HPDE6-E6E7 (cell line): ENCODE results near the gene GPD1.

ENCODE experiments used
- DNase-seq: peaks from one replicate; pipeline ENCODE4 v3.0.0; 2011; ENCODE audit warnings: missing footprints; ENCODE audit errors: extremely low spot score

GPD1 gene

GRCh38 chr12:50101663-50102062 is 2.1 kb upstream of the GPD1 start:
- no peak for DNase-seq

DNA sequence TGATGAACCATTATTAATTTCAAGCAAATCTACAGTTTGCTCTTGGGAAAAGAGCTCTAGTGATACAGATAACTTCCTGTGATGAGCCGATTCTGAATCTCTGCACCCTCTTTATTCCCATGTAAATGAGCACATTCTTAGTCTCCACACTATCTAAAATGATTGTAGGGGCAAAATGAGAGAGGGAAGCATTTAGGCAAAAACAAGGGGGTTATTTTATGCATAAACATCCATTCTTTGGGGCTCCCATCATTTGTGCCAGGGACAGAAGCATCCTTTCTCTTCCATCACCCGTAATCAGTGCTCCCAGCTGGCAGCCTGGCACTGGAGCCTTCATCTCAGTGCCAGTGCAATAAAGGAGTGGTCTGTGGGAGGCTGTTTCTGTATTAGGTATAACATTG is 1.7 kb upstream of the GPD1 start:
- no peak for DNase-seq

GRCh38 chr12:50102646-50103309 is 1.0 kb upstream of the GPD1 start:
- DNase-seq = no peak

DNA sequence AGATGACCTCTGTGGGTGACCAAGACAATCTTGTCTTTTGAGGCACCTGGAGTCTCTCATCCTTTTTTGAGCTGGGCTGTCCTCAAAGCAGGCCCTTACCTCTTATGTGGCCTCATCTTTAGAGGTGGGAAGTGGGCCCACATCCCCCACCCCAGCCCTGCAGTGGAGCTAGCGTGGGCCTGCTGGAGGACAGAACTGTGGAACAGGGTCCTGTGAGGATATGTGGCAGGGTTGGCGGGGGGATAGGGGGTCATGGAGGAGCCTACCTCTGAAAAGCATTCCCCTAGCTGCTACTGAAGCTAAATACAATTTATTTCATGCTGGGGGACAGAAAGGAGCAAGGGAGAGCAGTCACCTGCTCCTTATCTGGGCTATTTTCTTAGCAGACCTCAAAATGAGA is 457 bp upstream of the GPD1 start:
- no peak for DNase-seq

GRCh38 chr12:50104417-50105366 is 884 bp downstream of the GPD1 start:
- DNase-seq = no peak

DNA sequence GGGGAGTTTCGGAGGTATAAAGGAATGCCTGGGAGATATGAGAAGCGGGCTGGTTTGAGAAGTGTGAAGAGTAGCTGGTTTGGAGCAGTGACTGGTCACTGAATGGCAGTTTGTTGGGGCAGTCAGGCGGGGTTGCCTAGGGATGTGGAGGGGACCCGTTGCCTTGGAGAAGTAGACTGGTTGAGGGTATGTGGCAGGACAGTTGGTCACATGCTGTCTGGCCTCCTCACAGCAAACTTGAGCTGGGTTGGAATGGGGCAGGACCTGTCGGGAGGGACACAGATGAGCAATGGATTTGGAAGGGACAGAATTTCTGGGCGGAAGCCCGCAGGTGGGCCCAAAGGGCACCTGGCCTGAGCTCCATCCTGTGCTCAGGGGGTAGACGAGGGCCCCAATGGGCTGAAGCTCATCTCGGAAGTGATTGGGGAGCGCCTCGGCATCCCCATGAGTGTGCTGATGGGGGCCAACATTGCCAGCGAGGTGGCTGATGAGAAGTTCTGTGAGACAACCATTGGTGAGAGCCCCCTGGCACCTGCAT is 2.2 kb downstream of the GPD1 start:
- no peak for DNase-seq

- DNase-seq = no peak
These were observed 3.1 kb downstream of the GPD1 start for GRCh38 chr12:50106907-50107306.

DNA sequence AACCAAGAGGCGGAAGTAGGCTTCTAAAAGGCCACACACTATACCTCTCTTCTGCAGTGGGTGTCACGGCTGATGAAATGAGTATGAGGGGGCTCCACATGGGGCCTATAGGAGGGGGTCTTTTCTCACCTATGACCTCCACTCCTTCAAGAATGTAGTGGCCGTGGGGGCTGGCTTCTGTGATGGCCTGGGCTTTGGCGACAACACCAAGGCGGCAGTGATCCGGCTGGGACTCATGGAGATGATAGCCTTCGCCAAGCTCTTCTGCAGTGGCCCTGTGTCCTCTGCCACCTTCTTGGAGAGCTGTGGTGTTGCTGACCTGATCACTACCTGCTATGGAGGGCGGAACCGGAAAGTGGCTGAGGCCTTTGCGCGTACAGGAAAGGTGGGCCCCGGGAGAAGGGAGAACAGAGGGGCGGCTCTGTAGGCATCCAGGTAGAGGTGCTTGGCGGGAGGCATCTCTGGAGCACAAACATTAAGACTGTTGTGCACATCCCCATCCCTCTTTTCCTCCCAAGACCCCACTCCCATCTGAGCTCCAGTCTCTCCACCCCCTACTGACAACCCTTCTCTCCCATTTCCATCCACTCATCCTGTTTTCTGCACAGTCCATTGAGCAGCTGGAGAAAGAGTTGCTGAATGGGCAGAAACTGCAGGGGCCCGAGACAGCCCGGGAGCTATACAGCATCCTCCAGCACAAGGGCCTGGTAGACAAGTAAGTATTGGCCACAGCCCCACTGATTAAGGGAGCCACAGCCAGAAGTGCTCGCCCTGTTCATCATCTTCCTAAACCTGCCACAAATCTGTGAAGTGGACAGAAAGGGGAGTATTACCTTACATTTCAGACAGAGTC is 3.8 kb downstream of the GPD1 start:
- no peak for DNase-seq

GRCh38 chr12:50109319-50109718 is 5.5 kb downstream of the GPD1 start:
- no peak for DNase-seq

DNA sequence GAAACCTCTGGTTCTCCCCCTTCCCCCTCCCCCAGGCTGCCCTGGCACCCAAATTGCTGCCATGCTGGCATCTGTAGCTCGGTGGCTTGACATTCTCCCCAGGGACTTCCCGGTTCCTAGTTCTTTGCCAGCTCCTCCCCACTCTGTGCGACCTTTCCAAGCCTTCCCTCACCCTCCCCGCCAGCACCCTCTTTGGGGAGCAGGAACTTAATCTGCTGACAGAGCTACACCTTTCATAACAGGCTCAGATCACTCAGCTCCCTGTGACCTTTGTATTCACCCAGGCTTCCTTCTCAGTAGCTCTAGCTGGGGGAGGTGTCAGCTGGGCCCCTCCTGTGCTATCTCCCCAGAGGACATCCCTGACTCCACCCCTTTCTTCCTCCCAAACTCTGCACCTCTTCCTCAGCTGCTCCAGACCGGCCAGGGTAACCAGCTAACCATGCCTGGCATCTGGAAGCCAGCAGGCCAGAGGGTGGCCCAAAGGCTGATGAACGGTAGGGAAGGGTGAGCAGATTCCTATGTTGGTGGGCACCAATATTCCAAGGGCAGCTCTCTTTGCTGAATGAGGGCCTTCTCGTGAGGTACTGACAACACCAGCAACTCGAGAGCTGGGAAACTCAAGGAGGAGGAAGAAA is 6.4 kb downstream of the GPD1 start:
- DNase-seq = no peak

DNA sequence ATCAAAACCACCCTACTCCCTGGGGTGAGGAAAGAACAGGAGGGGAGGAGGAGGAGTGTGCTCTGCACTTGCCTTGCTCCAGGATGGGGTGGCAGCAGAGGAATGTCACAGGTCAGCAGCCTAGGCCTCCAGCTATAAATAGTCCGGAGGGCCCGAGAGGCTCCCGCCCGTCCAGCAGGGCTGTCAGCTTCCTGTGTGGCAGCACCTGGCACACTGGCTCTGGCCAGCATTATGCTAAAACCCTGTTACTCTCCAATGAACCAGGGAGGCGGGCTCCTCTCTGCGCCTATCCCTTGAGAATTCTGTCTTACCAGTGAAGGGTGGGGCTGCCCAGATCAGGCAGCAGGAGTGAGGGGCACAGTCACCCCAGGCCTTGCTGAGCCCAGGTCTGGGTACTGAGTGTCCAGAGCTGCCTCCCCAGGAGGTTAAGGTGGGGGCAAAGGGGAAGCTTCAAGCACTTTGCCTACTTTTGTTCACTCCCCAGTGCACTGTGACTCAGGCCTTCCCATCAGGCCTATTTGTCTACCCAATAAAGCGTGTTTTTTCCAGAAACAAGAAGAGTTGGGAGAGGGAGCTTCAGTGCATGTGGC is 7.0 kb downstream of the GPD1 start:
- no peak for DNase-seq

DNA sequence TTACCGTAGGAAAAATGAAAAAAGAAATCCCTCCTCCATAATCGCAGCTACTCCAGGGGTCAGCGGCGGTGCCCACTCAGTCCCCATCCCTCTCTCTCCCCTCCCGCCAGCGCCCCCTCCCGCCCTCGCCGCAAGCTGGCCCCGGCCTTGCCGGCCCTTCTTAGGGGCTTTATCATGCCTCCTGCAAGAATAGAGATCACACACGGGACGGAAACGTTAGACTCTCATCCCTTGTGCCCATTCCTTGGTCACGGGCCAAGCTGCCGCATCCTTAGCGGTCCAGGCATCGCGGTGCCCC is 7.5 kb downstream of the GPD1 start:
- DNase-seq = no peak

DNA sequence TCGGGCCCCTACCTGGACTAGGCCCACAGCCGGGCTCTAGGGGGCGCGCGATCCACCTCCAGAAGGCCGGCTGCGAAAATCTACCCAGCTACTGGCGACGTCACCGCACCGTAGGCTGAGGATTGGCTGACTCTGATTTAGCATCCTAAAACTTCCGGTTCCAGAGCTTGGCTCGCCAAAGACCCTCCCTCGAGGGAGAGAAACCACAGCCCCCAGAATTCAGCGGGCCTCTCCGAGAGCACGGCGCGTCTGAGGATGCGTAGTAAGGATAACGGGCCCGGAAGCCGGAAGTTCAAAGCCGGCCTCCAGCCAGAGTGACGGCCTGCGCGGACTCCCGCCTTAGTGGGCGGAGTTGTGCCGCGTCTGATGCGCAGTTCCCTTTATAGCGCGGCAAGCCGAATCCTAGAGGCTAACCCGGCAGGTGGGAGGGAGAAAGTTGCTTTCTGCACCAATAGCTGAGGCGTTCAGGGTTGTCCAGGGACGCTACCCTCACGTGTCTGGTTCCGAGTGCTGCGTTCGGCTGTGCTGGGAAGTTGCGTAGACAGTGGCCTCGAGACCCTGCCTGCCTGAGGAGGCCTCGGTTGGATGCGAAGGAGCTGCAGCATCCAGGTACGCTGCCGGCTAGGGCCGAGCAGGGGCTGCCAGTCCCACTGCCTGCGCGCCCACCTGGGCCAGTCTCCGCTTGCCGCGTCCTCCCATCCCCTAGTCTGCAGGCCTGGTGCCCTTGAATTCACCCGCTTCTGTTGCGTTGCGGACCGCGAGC is 8.1 kb downstream of the GPD1 start, which contains the start of gene COX14:
Gene COX14, plus strand, starts transcription at position 544 of the 763 bp plus-strand sequence. CDS start 7,808 bp downstream, outside the sequence.
- DNase-seq = peak; percentile 97

DNA sequence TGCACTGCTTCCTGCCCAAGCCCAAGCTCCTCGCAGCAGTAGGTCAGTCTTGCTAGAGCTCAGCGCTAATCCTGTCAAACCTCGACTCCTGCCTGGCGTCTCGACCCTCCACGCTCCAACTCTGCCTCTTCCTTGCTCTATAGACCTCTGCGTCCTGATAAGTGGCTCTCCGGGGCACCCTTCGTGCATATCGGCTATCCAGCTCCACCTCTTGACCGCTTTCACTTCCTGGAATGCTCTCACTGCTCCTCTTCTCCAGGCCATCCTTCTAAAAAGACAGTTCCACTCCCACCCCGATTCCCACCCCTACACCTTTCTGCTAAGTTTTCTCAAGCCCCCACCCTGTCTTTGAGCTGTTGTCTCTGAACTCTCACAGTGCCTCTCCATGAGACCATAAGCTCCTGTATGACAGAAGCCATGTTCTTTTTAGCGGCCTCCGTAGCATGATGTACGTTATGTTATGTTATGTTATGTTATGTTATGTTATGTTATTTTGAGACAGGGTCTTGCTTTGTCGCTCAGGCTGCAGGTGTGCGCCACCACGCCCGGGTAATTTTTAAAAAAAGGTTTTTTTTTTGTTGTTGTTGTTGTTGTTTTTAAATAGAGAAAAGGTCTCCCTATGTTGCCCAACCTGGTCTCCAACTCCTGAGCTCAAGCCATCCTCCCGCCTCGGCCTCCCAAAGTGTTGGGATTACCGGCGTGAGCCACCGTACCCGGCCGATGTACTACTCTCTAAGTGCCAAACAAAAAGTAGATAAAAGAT is 8.8 kb downstream of the GPD1 start:
- no peak for DNase-seq

DNA sequence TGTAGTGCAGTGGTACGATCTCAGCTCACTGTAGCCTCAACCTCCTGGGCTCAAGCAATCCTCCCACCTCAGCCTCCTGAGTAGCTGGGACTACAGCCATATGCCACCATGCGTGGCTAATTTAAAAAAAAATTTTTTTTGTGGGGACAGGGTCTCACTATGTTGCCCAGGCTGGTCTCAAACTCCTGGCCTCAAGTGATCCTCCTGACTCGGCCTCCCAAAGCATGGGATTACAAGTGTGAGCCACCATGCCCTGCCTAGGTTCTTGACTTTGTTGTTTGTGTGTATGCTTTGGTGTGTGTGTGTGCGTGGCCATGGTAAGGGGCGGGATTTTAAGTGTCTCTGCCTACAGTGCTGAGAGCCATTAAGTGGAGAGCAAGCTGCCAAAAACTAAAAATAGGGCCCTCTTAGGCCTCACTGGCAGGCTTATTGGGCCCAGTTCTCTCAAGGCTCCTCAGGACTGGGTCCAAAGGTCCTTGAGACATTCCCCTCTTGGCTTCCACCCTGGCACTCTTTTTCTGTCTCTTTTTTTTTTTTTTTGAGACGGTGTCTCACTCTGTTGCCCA is 13.3 kb downstream of the GPD1 start:
- DNase-seq = no peak

DNA sequence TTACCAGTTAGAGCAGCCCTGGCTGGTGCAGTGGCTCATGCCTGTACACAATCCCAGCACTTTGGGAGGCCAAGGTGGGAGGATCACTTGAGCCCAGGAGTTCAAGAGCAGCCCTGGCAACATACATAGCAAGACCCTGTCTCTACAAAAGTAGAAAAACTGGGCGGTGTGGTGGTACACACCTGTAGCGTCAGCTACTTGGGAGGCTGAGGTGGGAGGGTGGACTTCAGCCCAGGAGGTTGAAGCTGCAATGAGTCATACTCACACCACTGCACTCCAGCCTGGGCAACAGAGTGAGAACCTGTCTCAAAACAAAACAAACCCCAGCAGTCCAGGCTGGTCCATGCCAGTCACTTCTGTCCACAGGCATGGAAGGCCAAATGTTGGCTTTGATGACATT is 15.6 kb downstream of the GPD1 start:
- no peak for DNase-seq

- no peak for DNase-seq
These were observed 16.7 kb downstream of the GPD1 start for GRCh38 chr12:50120521-50120920.

GRCh38 chr12:50120953-50121352 is 17.1 kb downstream of the GPD1 start:
- DNase-seq = no peak

GRCh38 chr12:50121641-50122040 is 17.8 kb downstream of the GPD1 start:
- no peak for DNase-seq
